Measurements from ENCODE around the gene SNX17.

The SNX17 gene

DNA sequence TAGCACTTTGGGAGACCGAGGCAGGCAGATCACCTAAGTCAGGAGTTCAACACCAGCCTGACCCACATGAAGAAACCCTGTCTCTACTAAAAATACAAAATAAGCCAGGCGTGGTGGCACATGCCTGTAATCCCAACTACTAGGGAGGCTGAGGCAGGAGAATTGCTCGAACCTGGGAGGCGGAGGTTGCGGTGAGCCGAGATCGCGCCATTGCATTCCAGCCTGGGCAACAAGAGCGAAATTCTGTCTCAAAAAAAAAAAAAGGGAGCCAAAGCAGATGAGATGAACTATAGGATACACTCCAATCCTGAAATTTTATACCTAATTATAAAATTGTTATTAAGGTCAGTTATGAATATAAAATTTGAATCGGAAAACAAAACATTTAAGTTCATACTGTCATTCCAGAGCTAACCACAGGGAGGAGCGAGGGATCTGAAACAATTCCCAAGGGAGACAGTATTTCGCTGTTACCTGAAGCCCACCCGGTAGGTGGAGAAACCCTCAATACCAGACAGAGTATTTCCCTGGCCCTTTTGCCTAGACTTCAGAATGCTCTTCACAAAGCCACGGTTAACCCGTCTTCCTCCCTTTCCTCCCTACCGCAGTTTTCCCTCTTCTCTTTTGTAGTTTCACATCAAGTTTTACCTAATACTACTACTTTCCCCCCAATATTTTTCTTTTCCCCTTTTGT lies 37.5 kb downstream of the SNX17 start:
- no peak for TF ChIP-seq Cebpa-rat (IDR thresholded peaks at IDR 0.05)
- Histone ChIP-seq H3K9me3 (replicated peaks in 1 of 11) (peaks cover 0 to 5% (median 0%) of the 10 kb centered on the region in 11 experiments; a peak in 1 of 22 replicates), H3K27ac (peak overlapping the region; percentile 38 to 94 (median 91); a peak in 19 of 22 replicates), H3K4me2 (peak overlapping the region; percentile 78 to 98 (median 89)), H4K20me1 (peaks cover 6 to 64% (median 60%) of the 10 kb centered on the region in 11 experiments; a peak in 21 of 22 replicates), H3K36me3 (peaks cover 7 to 49% (median 46%) of the 10 kb centered on the region in 11 experiments; a peak in 21 of 22 replicates), H3K4me1 (peaks cover 17 to 38% (median 26%) of the 10 kb centered on the region in 10 experiments), H3K4me3 (peak overlapping the region; percentile 86 to 100 (median 98)), H3K9ac (peak overlapping the region; percentile 84 to 98 (median 93)), H3K27me3 (no peaks in the 10 kb centered on the region)

DNA sequence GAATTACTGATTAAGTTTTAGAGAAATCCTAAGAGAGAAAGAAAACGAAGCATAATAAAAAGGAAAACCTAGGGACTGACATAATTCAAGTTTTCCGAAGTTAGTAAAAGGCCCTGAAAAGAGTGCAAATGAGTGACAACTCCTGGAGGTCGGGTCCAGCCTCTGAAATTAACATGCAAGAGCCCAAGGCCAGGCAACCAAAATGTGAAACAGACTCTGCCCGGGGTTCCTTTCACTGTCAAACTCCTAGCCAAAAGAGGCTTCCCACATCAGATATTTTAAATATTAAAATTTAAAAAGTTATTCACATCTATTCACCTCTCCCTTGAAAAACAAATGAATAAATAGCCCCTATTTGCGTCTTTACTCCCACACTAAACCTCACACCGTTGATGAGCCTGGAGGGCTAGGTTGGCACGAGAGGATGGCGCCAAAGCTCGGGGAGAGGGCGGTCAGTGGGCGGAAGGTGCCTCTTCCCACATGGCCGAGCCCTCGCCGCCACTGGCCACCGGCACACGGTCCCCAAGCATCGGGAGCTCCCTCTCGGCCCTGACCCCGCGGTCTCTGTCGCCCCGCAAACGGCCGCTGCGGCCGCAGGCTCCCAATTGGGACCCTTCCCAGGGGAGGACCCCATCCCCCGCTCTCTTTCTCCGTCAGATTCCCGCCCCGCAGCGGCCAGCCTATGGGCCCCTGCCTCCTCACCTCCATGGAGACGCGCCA lies 38.3 kb downstream of the SNX17 start:
- Histone ChIP-seq H3K4me3 (peak overlapping the region; percentile 86 to 100 (median 98)), H3K4me1 (peaks cover 17 to 30% (median 25%) of the 10 kb centered on the region in 10 experiments), H3K9ac (peak overlapping the region; percentile 84 to 98 (median 93)), H3K9me3 (replicated peaks in 1 of 11) (peaks cover 0 to 5% (median 0%) of the 10 kb centered on the region in 11 experiments; a peak in 1 of 22 replicates), H3K27ac (peak overlapping the region; percentile 46 to 94 (median 91)), H3K4me2 (peak overlapping the region; percentile 78 to 98 (median 89)), H4K20me1 (peaks cover 6 to 56% (median 52%) of the 10 kb centered on the region in 11 experiments; a peak in 21 of 22 replicates), H3K36me3 (peaks cover 3 to 41% (median 38%) of the 10 kb centered on the region in 11 experiments; a peak in 20 of 22 replicates), H3K27me3 (no peaks in the 10 kb centered on the region)
- TF ChIP-seq Cebpa-rat (IDR thresholded peaks at IDR 0.05), result no peak

GRCh38 chr2:27409321-27410073 lies 39.1 kb downstream of the SNX17 start, which contains the start of gene PPM1G:
TSS of gene PPM1G (minus strand) at chr2:27409591. CDS start at chr2:27409422, 169 bp downstream.
- H3K27me3 ChIP-seq, result no peaks in the 10 kb centered on the region
- H3K4me1 ChIP-seq, result peaks cover 17 to 30% (median 26%) of the 10 kb centered on the region in 10 experiments
- H3K9me3 ChIP-seq (replicated peaks in 1 of 11), result peaks cover 0 to 5% (median 0%) of the 10 kb centered on the region in 11 experiments; a peak in 1 of 22 replicates
- H3K27ac ChIP-seq, result peak within 1 kb of the TSS; percentile 46 to 94 (median 91)
- H3K36me3 ChIP-seq, result peaks cover 3 to 34% (median 31%) of the 10 kb centered on the region in 11 experiments; a peak in 20 of 22 replicates
- peaks cover 6 to 48% (median 45%) of the 10 kb centered on the region in 11 experiments; a peak in 21 of 22 replicates for H4K20me1 ChIP-seq
- TF ChIP-seq Cebpa-rat (IDR thresholded peaks at IDR 0.05), result no peak
- peak within 1 kb of the TSS; percentile 78 to 98 (median 89) for H3K4me2 ChIP-seq
- H3K4me3 ChIP-seq, result peak within 1 kb of the TSS; percentile 86 to 100 (median 98)
- peak within 1 kb of the TSS; percentile 84 to 98 (median 93) for H3K9ac ChIP-seq

GRCh38 chr2:27412419-27413152 lies 42.2 kb downstream of the SNX17 start:
- H3K9me3 ChIP-seq (replicated peaks in 1 of 11), result peaks cover 0 to 5% (median 0%) of the 10 kb centered on the region in 11 experiments; a peak in 1 of 22 replicates
- H3K4me2 ChIP-seq, result no peak overlapping the region
- H4K20me1 ChIP-seq, result peaks cover 0 to 17% (median 14%) of the 10 kb centered on the region in 11 experiments; a peak in 21 of 22 replicates
- H3K4me1 ChIP-seq, result peaks cover 4 to 15% (median 12%) of the 10 kb centered on the region in 10 experiments
- no peak for TF ChIP-seq Cebpa-rat (IDR thresholded peaks at IDR 0.05)
- H3K36me3 ChIP-seq, result peaks cover 0 to 3% (median 2%) of the 10 kb centered on the region in 11 experiments; a peak in 14 of 22 replicates
- no peak overlapping the region for H3K27ac ChIP-seq
- H3K27me3 ChIP-seq, result no peaks in the 10 kb centered on the region
- H3K9ac ChIP-seq, result no peak overlapping the region
- H3K4me3 ChIP-seq, result no peak overlapping the region

GRCh38 chr2:27416151-27416550 lies 45.7 kb downstream of the SNX17 start:
- H3K9me3 ChIP-seq (replicated peaks in 1 of 11), result no peaks in the 10 kb centered on the region
- no peak overlapping the region for H3K27ac ChIP-seq
- H3K4me3 ChIP-seq, result no peak overlapping the region
- H3K4me1 ChIP-seq, result 0 out of 20 replicates have a peak, but pooled peaks cover 0 to 4% (median 0%) of the 10 kb centered on the region in 10 experiments
- no peak for TF ChIP-seq Cebpa-rat (IDR thresholded peaks at IDR 0.05)
- H3K27me3 ChIP-seq, result no peaks in the 10 kb centered on the region
- H3K4me2 ChIP-seq, result no peak overlapping the region
- H3K9ac ChIP-seq, result no peak overlapping the region
- H4K20me1 ChIP-seq, result no peaks in the 10 kb centered on the region
- no peaks in the 10 kb centered on the region for H3K36me3 ChIP-seq

GRCh38 chr2:27420996-27421395 lies 50.6 kb downstream of the SNX17 start:
- Histone ChIP-seq H3K4me1 (0 out of 20 replicates have a peak, but pooled peaks cover 0 to under 1% (median 0%) of the 10 kb centered on the region in 10 experiments), H3K9ac (no peak overlapping the region), H3K9me3 (replicated peaks in 1 of 11) (no peaks in the 10 kb centered on the region), H4K20me1 (no peaks in the 10 kb centered on the region), H3K27me3 (no peaks in the 10 kb centered on the region), H3K27ac (no peak overlapping the region), H3K4me3 (no peak overlapping the region), H3K4me2 (no peak overlapping the region), H3K36me3 (no peaks in the 10 kb centered on the region)
- TF ChIP-seq Cebpa-rat (IDR thresholded peaks at IDR 0.05), result no peak

GRCh38 chr2:27421660-27422250 lies 51.3 kb downstream of the SNX17 start:
- H3K4me2 ChIP-seq, result no peak overlapping the region
- no peaks in the 10 kb centered on the region for H3K36me3 ChIP-seq
- no peak for TF ChIP-seq Cebpa-rat (IDR thresholded peaks at IDR 0.05)
- no peak overlapping the region for H3K27ac ChIP-seq
- H3K9ac ChIP-seq, result no peak overlapping the region
- no peak overlapping the region for H3K4me3 ChIP-seq
- no peaks in the 10 kb centered on the region for H3K9me3 ChIP-seq (replicated peaks in 1 of 11)
- H3K27me3 ChIP-seq, result no peaks in the 10 kb centered on the region
- peaks cover 0 to 9% (median 4%) of the 10 kb centered on the region in 10 experiments; a peak in 11 of 20 replicates for H3K4me1 ChIP-seq
- H4K20me1 ChIP-seq, result no peaks in the 10 kb centered on the region

Data from BLaER1 treated with 17β-estradiol and CSF1 and Interleukin-3, amounts not matched to agents 10 nM and 100 nM (cell line).